ENCODE measurements around the gene STX10.

STX10 gene

GRCh38 chr19:13098277-13099072 is 51.7 kb downstream of the STX10 start:
- H3K9me3 Mint-ChIP-seq: no peaks in the 10 kb centered on the region
- peak overlapping the region; percentile 92 for H3K4me3 Mint-ChIP-seq
- peak in 1 of 2 donors; percentile 59 for DNase-seq (ENCODE audit: low spot score in 2 of 2)
- H3K4me1 Mint-ChIP-seq: peaks cover 35% of the 10 kb centered on the region
- peak overlapping the region; percentile 92 for H3K27ac Mint-ChIP-seq
- peaks cover 12% of the 10 kb centered on the region for H3K36me3 Mint-ChIP-seq
- H3K27me3 Mint-ChIP-seq: no peaks in the 10 kb centered on the region
- ATAC-seq (ENCODE audit: low read depth): peak; percentile 7

DNA sequence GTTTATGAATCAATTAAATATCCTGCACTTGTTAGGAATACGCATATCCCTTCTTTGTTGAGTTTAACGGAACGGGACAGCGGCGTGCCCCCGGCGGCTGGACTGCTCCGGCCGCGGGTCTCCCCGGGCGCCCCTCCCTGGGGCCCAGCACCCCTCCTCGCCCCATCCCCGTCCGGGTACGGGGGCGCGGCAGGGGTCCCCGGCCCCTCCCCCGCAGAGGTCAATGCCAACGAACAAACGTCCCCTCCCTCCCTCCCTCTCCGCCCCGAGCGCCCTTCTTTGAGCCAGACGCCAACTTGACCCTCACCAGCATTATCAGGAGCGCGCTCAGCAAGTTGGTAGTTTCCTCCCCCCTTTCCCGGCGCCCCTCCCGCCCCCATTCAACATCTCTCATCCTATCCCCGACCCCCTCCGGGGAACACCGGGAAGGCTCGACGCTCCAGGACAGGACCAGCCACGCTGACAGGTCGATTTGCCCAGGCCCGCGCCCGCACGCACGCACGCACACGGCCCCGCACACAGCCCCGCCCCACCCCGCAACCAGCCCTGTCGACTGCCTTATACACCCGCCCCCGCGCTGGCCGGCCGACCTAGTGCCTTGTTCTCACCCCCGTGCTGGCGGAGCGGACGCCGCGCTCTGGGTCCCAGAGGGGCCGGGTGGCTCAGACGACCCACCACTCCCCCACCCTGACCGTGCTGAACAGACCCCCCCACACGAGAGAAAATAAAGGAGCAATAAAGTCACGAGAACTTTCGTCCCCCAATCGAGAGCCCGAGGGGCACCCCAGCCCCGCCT is 52.5 kb downstream of the STX10 start:
- no peaks in the 10 kb centered on the region for H3K9me3 Mint-ChIP-seq
- H3K4me1 Mint-ChIP-seq: peaks cover 31% of the 10 kb centered on the region
- peak overlapping the region; percentile 92 for H3K4me3 Mint-ChIP-seq
- H3K27me3 Mint-ChIP-seq: no peaks in the 10 kb centered on the region
- ATAC-seq (ENCODE audit: low read depth) (peak; percentile 7), DNase-seq (ENCODE audit: low spot score in 2 of 2) (peak in 1 of 2 donors; percentile 18)
- H3K36me3 Mint-ChIP-seq: peaks cover 12% of the 10 kb centered on the region
- peak overlapping the region; percentile 92 for H3K27ac Mint-ChIP-seq

- DNase-seq (ENCODE audit: low spot score in 2 of 2): no peak
- Mint-ChIP-seq H3K4me1 (peaks cover 31% of the 10 kb centered on the region), H3K27me3 (no peaks in the 10 kb centered on the region), H3K9me3 (no peaks in the 10 kb centered on the region), H3K27ac (peak overlapping the region; percentile 92), H3K4me3 (peak overlapping the region; percentile 93), H3K36me3 (peaks cover 8% of the 10 kb centered on the region)
- no peak for ATAC-seq (ENCODE audit: low read depth)
These were observed 53.1 kb downstream of the STX10 start for GRCh38 chr19:13097033-13097462.

- peak overlapping the region; percentile 91 for H3K27ac Mint-ChIP-seq
These were observed 53.9 kb downstream of the STX10 start for GRCh38 chr19:13095934-13096927.

GRCh38 chr19:13095393-13095784 is 54.8 kb downstream of the STX10 start:
- Mint-ChIP-seq H3K36me3 (peaks cover 8% of the 10 kb centered on the region), H3K27me3 (no peaks in the 10 kb centered on the region), H3K9me3 (no peaks in the 10 kb centered on the region), H3K4me3 (peak overlapping the region; percentile 93), H3K4me1 (peaks cover 26% of the 10 kb centered on the region), H3K27ac (peak overlapping the region; percentile 91)
- peak; percentile 21 for ATAC-seq (ENCODE audit: low read depth)
- DNase-seq (ENCODE audit: low spot score in 2 of 2): peak in 1 of 2 donors; percentile 61

More at GRCh38 chr19:13095934-13096927, 53.9 kb downstream of the STX10 start:
- Mint-ChIP-seq H3K36me3 (peaks cover 8% of the 10 kb centered on the region), H3K4me1 (peaks cover 27% of the 10 kb centered on the region), H3K9me3 (no peaks in the 10 kb centered on the region), H3K4me3 (peak overlapping the region; percentile 93), H3K27me3 (no peaks in the 10 kb centered on the region)
- ATAC-seq (ENCODE audit: low read depth): no peak
- DNase-seq (ENCODE audit: low spot score in 2 of 2): peak in 1 of 2 donors; percentile 49

- peaks cover 3% of the 10 kb centered on the region for H3K36me3 Mint-ChIP-seq
- peak overlapping the region; percentile 91 for H3K27ac Mint-ChIP-seq
- H3K4me3 Mint-ChIP-seq: peak overlapping the region; percentile 93
- H3K4me1 Mint-ChIP-seq: peaks cover 21% of the 10 kb centered on the region
- ATAC-seq (ENCODE audit: low read depth) (peak; percentile 31), DNase-seq (ENCODE audit: low spot score in 2 of 2) (peak in 1 of 2 donors; percentile 51)
- H3K27me3 Mint-ChIP-seq: no peaks in the 10 kb centered on the region
- no peaks in the 10 kb centered on the region for H3K9me3 Mint-ChIP-seq
These were observed 55.3 kb downstream of the STX10 start for GRCh38 chr19:13094771-13095392.

GRCh38 chr19:13094106-13094504 is 56.1 kb downstream of the STX10 start:
- DNase-seq (ENCODE audit: low spot score in 2 of 2) (peak in 1 of 2 donors; percentile 47), ATAC-seq (ENCODE audit: low read depth) (no peak)
- H3K27me3 Mint-ChIP-seq: no peaks in the 10 kb centered on the region
- peaks cover 19% of the 10 kb centered on the region for H3K4me1 Mint-ChIP-seq
- H3K27ac Mint-ChIP-seq: no peak overlapping the region
- peaks cover 1% of the 10 kb centered on the region for H3K36me3 Mint-ChIP-seq
- no peaks in the 10 kb centered on the region for H3K9me3 Mint-ChIP-seq
- H3K4me3 Mint-ChIP-seq: peak overlapping the region; percentile 93

Measured in memory B cell (primary cell).